MM.1S (cell line): ENCODE results near the gene OR2T11.

Experiments
- EZH2 ChIP-seq: fragments of 300-600 bp; sonication (generic); optimal IDR thresholded peaks from 2 replicates; pipeline ENCODE3; 2017; ENCODE audit warnings: low read depth, mild to moderate bottlenecking, antibody characterized with exemption, low read length, mixed read lengths
- EZH2phosphoT487 ChIP-seq: fragments of 300-600 bp; sonication (generic); IDR thresholded peaks from 2 replicates; pipeline ENCODE4 v1.6.1; 2018; ENCODE audit warnings: antibody characterized with exemption, low read length
- TF ChIP-seq, protein P1 (sequence below): fragments of 300-600 bp; sonication (generic); IDR thresholded peaks from 2 replicates; pipeline ENCODE4 v1.5.1; 2016; ENCODE audit warnings: antibody characterized with exemption, low read length, mixed read lengths

DNA sequence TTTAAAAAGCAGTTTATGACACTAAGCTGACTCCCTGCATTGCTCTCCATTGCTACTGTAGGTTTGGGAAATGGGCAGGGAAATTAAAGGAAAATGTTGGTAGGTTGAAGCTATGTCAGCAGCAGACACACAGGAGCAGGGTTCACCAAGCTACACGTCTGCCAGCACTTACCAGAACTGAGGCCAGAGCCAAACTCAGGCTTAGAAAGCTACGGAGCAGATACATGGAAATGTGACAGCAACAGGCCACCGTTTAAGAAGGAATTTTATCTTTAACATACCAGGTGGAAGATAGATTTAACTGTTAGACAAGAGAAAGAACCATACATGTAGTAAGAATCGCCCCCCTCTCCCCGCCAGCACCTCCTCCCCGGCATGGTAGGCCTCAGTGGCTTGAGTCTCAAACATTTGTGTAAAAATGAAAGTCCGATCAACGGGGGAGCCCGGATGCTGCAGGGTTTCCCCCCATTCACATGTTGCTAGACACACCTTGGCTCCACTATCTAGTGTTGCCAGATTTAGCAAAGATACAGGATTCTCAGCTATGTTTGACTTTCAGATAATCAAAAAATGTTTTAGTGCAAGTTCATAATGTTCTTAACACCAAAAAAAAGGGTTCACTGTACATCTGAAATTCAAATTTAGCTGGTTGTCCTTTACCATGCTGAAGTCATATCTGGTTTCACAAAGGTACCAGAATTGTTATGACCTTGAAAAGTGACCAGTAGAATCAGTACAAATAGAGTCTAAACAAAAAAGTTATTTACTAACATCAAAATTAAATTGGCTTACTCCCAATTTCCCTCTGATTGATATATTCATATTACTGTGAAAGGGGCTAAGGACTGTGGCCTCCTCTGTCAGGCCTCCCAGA lies 6.7 kb downstream of the OR2T11 start:
- TF ChIP-seq, protein P1, sequence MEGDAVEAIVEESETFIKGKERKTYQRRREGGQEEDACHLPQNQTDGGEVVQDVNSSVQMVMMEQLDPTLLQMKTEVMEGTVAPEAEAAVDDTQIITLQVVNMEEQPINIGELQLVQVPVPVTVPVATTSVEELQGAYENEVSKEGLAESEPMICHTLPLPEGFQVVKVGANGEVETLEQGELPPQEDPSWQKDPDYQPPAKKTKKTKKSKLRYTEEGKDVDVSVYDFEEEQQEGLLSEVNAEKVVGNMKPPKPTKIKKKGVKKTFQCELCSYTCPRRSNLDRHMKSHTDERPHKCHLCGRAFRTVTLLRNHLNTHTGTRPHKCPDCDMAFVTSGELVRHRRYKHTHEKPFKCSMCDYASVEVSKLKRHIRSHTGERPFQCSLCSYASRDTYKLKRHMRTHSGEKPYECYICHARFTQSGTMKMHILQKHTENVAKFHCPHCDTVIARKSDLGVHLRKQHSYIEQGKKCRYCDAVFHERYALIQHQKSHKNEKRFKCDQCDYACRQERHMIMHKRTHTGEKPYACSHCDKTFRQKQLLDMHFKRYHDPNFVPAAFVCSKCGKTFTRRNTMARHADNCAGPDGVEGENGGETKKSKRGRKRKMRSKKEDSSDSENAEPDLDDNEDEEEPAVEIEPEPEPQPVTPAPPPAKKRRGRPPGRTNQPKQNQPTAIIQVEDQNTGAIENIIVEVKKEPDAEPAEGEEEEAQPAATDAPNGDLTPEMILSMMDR = no peak
- TF ChIP-seq EZH2 (no peak), EZH2phosphoT487 (no peak)
